Measurements from ENCODE around the gene AK2.

Gene AK2

GRCh38 chr1:32972814-32973428 is 63.8 kb downstream of the AK2 start:
- DNase-seq (ENCODE audit: low read depth): no peak

DNA sequence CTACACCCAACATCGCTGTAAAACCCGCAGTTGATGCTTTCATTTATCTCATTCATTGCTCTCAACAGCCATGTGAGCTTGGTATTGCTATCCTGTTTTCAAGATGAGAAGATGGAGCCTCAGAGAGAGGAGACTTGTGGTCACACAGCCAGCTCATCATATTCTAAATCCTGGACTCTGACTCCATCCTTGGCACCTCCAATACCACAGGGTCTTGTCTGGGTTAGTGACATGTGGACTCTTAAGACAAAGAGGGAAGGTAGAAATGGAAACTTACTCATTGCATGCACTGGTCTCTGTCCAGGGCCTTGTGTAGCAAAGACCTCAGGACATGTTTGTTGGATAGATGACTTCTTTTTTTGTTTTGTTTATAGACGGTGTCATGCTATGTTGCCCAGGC is 65.1 kb downstream of the AK2 start:
- no peak for DNase-seq (ENCODE audit: low read depth)

DNA sequence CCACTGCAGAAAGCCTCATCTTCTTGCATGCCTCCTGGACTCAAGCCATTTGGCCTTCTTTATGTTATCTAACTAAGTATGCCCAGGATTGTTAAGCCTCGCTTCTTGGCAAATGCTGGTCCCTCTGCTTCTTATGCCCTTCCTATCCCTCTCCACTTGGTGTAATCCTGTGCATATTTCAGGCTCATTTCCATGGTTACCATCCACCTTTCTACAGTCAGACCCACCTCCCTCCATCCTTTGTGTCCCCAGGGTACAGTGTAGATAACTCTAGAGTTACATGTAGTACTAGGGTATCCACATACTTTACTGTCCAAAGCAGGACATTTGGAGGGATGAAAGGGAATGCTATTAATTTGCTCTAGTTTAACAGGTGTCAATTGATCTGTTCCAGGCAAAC is 65.5 kb downstream of the AK2 start:
- no peak for DNase-seq (ENCODE audit: low read depth)

DNA sequence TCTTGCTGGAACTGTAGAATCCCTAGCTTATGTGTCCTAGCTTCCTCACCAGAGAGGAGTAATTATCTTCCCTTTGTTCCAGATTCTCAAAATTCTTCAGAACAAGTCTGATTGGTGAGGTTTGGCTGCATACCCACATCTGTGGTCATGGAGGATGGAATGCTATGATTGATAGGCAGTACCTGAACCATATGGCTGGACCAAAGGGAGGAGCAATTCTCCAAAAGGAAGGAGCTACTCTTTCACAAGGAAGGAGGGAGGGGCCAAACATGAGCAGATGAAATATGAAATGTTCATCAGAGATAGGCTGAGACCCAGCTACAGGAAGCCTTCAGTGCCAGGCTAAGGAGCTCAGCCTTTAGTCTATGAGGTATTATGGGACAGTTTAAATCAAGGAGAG is 67.1 kb downstream of the AK2 start:
- DNase-seq (ENCODE audit: low read depth): no peak

- DNase-seq (ENCODE audit: low read depth): no peak
These were observed 68.7 kb downstream of the AK2 start for GRCh38 chr1:32967888-32968568.

- no peak for DNase-seq (ENCODE audit: low read depth)
These were observed 69.8 kb downstream of the AK2 start for GRCh38 chr1:32966900-32967299.

DNA sequence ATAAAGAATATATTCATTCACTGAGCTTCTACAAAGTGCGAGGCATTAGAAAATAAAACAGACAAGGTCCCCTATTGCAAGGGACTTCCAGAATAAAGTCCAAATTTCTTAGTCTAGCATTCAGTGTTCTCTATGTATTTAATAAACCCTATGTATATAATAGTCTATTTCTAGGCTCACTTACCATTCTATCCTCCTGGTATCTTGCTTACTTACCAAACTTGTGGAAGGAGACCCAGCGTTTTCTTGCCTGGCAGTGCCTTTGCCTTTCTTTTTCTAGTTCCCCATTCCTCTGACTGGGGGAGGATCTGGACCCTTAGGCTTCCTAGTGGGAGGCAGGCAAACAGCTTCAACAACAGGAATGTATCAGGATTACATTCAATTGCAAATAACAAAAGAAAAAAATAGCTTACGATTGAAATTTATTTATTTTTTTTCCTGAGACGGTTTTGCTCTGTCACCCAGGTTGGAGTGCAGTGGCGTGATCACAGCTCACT is 71.4 kb downstream of the AK2 start:
- DNase-seq (ENCODE audit: low read depth): no peak

DNA sequence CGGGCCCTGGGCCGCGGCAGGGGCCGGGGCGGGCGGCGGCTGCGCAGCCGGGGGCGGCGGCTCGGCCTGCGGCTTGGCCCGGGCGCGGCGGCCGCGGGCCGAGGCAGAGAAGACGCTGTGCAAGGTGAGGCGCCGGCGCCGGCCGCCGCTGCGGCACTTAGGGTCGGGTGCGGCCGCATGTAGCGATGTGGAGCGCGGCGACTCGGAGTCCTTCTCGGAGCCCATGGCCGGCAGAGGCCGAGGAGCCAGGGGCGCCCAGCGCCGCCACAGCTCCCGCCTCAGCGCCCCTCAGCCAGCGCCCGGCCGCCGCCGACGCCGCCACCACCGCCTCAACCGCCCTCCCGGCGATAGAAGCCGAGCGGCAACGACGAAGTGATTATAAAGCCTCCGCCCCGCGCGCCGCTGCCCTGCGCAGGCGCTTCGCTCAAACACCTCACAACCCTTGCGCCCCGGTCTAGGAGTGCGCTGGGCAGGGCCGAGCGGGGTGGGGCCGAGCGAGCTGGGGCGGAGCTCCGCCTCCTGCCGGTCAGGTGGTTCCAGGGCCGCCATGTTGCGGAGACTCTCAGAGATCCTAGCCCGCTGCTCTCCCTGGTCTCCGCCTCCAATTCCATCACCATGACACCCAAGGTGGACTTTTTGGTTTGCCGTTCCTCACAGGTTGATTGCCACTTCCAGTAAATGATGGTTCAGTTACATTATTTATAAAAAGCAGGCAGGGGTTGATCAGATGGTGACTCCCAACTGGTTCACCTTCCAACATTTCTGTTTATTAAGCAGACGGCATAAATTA is 72.0 kb downstream of the AK2 start, which contains the start of gene RNF19B:
RNF19B (minus strand) TSS at position 349 of the 790 bp plus-strand sequence; CDS start at position 225, 124 bp downstream.
- DNase-seq (ENCODE audit: low read depth): peak; percentile 85

DNA sequence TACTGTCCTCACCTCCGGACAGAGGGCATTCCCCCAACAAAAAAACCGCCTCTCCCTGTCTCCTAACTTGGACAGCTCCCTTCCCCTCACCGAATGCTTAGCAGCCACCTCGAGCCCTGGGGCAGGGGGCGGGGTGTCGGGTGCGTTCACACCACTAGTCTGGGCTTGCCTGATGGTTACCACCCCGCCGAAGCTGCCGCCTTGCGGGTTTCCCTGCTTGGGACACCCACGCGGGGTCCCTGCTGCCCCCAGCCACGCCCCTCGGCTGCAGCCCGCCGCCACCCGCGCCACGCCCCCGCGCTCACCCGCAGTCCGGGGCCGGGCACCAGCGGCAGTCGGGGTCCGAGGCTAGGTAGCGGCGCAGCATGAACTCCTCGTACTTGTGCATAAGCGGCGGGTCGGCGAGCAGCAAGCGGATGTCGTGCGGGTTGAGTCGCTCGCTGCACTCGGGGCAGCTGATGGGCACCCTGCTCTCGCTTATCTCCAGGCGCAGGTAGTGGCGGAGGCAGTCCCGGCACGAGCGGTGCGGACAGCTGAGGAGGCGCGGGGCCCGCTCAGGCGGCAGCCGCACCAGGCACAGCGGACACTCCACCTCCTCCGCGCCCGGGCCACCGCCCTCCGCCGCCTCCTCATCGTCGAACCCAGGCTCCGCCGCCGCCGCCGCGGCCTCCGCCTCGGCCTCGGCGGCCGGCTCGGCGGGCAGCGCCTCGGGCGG is 72.8 kb downstream of the AK2 start:
- DNase-seq (ENCODE audit: low read depth): peak; percentile 20

DNA sequence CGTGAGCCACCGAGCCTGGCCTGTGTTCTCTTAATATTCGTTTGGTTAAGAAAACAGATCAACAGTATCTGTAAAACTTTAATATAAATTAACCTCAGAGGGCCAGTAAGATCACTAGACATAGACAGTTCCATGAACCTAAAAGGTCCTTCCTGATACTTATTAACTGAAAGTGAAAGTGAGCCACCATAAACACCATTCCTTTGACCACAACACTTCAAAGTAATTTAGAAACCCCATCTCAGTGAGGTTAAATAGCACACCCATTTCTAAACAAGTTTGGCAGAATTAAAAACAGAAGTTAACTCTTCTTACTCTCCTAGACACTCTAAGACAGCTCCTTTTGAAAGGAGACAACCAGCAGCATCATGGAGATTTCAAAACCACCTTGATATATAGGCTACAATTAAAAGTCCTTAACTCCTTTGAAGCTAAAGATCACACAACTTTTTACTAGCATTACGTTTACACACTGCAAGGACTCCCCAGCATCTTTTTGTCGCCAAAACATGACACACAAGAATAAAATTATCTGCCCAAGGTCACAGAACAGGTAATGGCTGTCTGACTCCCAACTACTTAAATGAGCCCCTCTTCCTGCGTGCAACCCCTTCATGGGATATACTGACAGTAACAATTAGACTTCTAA is 74.3 kb downstream of the AK2 start:
- DNase-seq (ENCODE audit: low read depth): no peak

- no peak for DNase-seq (ENCODE audit: low read depth)
These were observed 75.8 kb downstream of the AK2 start for GRCh38 chr1:32960819-32961355.

GRCh38 chr1:32960342-32960741 is 76.3 kb downstream of the AK2 start:
- DNase-seq (ENCODE audit: low read depth): no peak

DNA sequence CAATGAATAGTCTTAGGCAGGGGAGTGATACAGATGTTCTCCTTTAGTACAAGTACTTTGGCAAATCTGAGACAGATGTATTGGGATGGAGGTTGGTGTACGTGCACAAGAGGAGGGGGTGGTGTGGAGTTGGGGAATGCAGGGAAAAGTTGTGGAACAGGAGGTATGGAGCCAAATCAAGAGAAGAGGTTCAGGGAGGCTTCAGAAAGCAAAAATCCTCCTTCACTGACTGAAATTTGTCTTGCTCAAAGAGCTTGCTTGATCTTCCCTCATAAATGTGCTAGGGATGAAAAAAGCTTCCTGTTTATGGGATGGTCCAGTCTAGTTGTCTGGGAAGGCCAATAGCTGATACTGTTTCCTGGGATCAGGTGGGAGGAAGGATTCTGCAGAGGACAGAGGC is 77.9 kb downstream of the AK2 start:
- no peak for DNase-seq (ENCODE audit: low read depth)

Measured in stimulated activated CD8-positive, alpha-beta memory T cell treated with anti-CD3 and anti-CD28 coated beads, Interleukin-15, amount 100 ng/mL, for 1 hour (primary cell).